Globus pallidus (tissue), 1 donor: Measurements from ENCODE around the gene KIF1A.

Source experiments
- DNase-seq: peaks from one replicate; pipeline ENCODE4 v3.0.0-alpha.2; 2015; ENCODE audit warnings: low spot score

KIF1A gene

DNA sequence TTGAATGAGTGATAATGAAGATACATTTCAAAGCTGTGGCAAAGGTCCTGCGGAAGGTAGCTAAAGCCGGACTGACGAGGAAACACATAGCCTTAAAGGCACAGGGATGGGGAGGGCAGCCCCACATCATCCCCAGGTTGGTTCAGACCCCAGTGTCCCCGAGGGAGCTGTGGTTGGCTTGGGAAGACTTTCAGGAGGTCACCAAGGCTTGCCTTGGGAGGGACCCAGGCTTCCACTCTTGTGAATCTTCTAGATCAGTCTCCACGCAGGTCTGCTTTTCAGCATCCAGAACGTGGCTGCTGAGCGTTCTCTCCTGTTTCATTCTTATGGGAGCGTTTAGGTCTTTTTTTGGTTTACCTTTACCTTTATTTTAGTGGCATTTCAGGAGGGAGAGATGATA, 16.8 kb downstream of the KIF1A start:
- DNase-seq, result no peak

- no peak for DNase-seq
These were observed 20.8 kb downstream of the KIF1A start for GRCh38 chr2:240799033-240799820.

GRCh38 chr2:240798327-240798905, 21.6 kb downstream of the KIF1A start:
- no peak for DNase-seq

- DNase-seq, result no peak
These were observed 22.1 kb downstream of the KIF1A start for GRCh38 chr2:240797914-240798313.

GRCh38 chr2:240797500-240797895, 22.5 kb downstream of the KIF1A start:
- no peak for DNase-seq

- no peak for DNase-seq
These were observed 23.2 kb downstream of the KIF1A start for GRCh38 chr2:240796543-240797499.

DNA sequence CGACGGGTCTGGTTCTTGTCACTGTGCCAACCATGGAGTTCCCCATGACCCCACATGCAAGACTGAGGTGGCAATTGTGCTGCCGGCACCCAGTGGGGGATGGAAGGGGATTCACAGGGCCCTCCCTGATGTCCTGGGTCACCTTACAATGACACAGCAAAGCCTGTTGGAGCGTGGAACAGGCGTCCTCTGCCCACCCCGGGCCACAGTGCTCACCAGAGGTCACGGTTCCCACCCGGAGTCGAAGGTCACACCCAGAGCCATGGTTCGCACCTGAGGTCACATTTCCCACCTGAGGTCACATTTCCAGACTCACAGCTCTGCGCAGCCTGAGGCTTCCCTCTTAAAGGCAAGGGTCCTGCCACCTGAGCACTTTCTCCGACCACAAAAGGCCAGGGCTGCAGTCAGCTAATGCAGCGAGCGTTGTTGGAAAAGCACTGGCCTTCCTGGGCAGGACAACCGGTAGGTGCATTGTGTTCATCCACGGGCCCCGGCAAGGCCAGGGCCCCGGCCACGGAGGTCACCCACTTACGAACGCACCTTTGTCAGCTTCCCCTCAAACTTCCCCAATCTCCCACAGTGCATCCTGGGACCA, 24.0 kb downstream of the KIF1A start:
- DNase-seq, result no peak

DNA sequence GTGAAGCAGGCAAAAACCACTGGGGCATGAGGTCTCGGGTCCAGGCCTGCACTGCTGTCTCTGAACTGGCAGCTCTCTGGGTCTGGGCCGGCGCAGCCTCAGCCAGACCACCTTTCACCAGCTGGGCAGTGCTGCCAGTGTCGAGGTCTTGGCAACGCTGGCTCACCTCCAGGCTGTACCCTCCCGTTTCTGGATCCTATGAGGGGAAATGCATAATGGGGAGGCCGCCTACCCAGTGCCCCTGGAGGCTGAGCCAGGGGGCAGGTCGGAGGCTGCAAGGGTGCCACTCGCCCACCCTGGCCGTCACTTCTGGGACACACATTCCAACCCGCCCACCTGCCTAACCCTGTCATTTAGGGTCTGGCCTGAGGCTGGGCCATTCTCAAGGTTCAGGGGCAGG, 24.6 kb downstream of the KIF1A start:
- DNase-seq, result no peak

GRCh38 chr2:240794178-240794721, 25.8 kb downstream of the KIF1A start:
- DNase-seq, result no peak

DNA sequence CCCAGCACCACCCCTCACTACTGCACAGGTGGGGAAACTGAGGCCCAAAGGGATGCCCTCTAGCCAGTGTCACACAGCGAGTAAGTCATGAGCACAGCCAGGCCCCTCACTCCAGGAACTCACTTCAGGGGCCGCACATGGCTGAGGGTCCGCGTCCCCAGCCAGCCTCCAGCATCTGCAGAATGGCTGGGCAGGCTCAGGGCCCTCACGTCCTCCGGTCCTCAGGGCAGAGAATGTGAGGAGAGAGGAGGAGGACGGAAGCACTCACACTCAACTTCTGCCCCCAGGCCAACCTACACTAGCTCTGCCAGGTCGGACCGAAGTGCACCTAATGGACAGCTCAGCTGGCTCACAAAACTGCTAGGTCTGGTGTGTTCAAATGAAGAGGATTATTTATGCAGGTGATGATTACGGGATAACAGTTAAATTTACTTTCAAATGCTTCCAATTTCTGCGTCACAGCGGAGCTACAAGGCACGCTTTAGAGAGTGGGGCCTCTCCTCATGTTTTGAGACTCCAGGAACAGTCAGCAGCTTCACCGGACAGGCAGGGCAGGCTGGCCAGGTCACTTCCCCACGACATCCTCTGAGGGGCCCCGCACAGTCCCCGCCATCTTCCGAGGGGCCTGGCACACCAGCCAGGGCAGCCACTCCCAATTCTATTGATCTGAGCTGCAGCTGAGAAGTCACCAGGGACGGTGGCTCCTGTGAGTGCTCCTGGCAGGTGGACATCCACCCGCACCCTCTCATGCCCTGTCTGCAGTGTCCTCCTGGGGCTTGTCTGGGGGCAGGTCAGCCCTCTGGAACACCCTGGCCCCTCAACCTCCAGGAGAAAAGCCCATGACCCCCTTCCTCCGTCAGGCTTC, 26.5 kb downstream of the KIF1A start:
- no peak for DNase-seq

GRCh38 chr2:240792629-240793312, 27.2 kb downstream of the KIF1A start:
- DNase-seq, result no peak

DNA sequence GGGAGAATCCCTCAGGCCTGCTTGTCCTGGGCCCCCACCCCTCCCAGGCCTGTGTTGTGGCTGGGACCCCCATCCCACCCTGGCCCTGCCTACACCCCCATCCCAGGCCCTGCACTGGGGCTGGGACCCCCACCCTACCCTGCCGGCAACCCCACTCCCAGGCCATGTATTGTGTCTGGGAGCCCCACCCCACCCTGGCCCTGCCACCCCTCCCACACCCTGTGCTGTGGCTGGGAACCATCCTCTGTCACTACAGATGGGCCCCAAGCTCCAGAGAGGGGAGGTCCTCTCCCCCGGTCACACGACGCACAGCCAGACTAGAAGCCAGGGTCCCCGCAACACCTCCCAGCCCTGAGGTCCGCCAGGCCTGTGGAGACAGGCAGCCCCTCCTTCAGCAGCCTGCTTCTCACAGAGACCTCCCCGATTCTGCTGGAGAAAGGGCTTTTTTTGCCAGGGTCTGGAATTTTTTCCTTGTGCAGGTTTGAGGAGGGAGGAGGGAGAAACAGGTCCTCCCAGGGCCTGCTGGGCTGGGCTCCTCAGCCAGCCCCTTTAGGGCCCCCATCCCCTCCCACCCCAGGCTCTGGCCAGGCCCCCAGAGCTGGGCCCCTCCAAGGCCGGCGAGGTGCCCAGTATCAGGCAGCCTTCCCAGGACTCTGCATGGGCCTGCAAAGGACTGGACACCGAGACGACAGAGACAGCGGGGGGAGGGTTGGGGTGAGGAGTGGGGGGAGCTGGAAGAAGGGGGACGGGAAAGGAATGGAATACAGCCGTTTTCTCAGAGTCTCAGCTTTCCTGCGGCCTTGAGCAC, 28.0 kb downstream of the KIF1A start:
- DNase-seq, result peak; percentile 76

DNA sequence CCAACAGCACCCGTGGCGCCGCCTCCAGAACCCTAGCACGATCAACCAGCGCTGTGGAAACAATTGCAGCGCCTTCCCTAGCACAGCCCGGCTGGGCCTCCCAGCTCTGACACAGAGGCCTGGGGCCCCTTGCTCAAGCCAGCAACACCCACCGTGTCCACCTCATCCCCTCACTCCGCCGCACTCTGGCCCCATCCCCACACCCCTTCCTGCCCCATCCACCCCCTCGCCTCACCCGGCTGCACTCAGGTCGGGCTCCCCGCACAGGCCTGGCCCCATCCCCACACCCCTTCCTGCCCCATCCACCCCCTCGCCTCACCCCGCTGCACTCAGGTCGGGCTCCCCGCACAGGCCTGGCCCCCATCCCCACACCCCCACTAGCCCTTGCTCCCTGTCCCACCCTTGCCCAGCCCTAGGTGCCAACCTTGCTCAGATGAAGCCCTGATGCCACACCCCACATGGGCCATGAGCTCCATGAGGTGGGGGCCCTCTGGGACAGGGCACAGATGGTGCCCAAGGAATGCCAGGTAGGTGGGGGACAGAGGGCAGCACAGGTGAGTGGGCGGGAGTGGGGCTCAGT, 28.7 kb downstream of the KIF1A start:
- no peak for DNase-seq

GRCh38 chr2:240790370-240791220, 29.4 kb downstream of the KIF1A start:
- DNase-seq, result no peak

GRCh38 chr2:240789501-240790369, 30.3 kb downstream of the KIF1A start:
- DNase-seq, result no peak

- DNase-seq, result no peak
These were observed 31.0 kb downstream of the KIF1A start for GRCh38 chr2:240789051-240789453.

GRCh38 chr2:240788482-240788881, 31.5 kb downstream of the KIF1A start:
- DNase-seq, result no peak
